ENCODE measurements around the gene MMRN2.
"Not testable (repeated sequence)": the region's sequence is repeated elsewhere in the genome, so short reads cannot be mapped to it uniquely, and the experiment has no call there.

The MMRN2 gene

DNA sequence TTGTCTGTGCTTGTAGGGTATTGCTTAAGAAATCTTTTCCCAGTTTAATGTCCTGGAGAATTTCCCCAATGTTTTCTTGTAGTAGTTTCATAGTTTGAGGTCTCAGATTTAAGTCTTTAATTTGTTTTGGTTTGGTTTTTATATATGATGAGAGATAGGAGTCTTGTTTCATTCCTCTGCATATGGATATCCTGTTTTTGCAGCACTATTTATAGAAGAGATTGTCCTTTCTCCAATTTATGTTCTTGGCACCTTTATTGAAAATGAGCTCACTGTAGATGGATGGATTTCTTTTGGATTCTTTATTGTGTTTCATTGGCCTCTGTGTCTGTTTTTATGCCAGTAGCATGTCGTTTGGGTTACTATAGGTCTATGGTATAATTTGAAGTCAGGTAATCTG lies 31.1 kb upstream of the MMRN2 start:
- ChIA-PET POLR2A (no interaction called here), CTCF (interaction anchor here (1.3 kb wide), 1 partner anchor 14 kb away, joined by 3 read pairs; no protein-coding TSS in a partner anchor)
- DNase-seq (ENCODE audit: extremely low spot score) = no peak
- TF ChIP-seq CTCF (IDR thresholded peaks at IDR 0.05; ENCODE audit: control extremely low read depth, extremely low read depth, low read depth, missing control alignments) = no peak

GRCh38 chr10:86984498-86984897 lies 27.1 kb upstream of the MMRN2 start:
- CTCF ChIA-PET; DNase-seq (ENCODE audit: extremely low spot score); POLR2A ChIA-PET: not testable (repeated sequence)

- no peak for DNase-seq (ENCODE audit: extremely low spot score)
- ChIA-PET POLR2A (no interaction called here), CTCF (interaction anchor here (1.6 kb wide), 1 partner anchor 11 kb away, joined by 3 read pairs; no protein-coding TSS in a partner anchor)
- TF ChIP-seq CTCF (IDR thresholded peaks at IDR 0.05; ENCODE audit: control extremely low read depth, extremely low read depth, low read depth, missing control alignments) = no peak
Measured at GRCh38 chr10:86981716-86982115, 24.3 kb upstream of the MMRN2 start.

DNA sequence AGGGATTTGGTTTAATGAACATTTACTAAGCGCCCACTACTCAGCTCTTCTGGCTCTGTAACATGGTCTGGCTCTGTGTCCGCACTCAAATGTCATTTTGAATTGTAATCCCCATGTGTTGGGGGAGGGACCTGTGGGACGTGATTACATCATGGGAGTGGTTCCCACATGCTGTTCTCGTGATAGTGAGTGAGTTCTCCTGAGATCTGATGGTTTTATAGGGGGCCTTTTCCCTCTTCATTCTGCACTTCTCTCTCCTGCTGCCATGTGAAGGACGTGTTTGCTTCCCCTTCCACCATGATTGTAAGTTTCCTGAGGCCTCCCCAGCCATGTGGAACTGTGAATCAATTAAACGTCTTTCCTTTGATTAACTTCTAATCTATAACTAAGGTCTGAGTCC lies 23.6 kb upstream of the MMRN2 start:
- DNase-seq (ENCODE audit: extremely low spot score); POLR2A ChIA-PET: not testable (repeated sequence)
- CTCF ChIA-PET = interaction anchor here (1.6 to 1.7 kb wide), 2 partner anchors 10 to 11 kb away, joined by 3 to 4 read pairs; no protein-coding TSS in a partner anchor

DNA sequence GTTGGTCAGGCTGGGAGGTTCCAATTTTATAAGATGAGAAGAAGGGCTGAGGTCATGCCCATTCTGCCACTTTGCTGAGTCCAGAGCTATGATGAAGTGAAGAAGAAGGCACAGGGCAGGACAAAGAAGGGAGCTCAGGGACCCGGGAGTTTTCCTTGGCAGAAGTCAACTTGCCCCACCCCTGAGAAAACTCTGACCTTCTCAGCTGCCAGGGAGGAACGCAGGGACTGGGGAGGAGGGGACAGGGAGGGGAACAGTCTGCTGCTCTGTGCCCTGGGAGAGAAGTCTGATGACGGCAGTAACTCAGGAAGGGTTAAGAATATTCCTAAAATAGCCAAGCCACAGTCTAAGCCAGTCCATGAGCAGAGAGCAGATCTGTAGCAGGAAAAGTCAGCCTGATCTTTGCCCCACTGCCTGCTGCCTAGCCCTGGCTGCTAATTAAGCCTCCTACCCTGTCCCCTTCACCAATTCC lies 22.6 kb upstream of the MMRN2 start:
- no peak for DNase-seq (ENCODE audit: extremely low spot score)
- no peak for TF ChIP-seq CTCF (IDR thresholded peaks at IDR 0.05; ENCODE audit: control extremely low read depth, extremely low read depth, low read depth, missing control alignments)
- ChIA-PET CTCF (interaction anchor here (1.0 to 1.7 kb wide), 2 partner anchors 9 to 12 kb away, joined by 3 to 4 read pairs; no protein-coding TSS in a partner anchor), POLR2A (no interaction called here)

DNA sequence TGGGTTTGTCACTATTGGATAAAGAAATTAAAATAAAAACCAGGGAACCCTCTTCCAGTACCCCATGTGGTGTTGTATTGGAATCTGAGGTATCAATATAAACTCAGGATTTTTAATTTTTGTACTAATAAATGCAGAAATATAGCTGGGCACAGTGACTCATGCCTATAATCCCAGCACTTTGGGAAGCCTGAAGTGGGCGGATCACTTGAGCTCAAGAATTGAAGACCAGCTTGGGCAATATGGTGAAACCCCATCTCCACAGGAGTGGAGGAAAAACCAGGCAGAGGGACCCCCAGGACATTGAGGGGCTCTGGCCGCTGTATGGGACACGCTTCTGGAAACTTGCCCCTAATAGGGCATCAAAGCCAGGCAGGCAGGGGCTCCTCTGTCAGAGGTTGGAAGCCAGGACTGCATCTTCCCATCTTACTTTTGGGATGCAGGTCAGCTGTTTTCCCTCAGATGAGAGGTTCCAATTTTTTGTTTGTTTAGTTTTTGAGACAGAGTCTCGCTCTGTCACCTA lies 21.9 kb upstream of the MMRN2 start:
- POLR2A ChIA-PET = no interaction called here
- no peak for TF ChIP-seq CTCF (IDR thresholded peaks at IDR 0.05; ENCODE audit: control extremely low read depth, extremely low read depth, low read depth, missing control alignments)
- DNase-seq (ENCODE audit: extremely low spot score) = no peak
- CTCF ChIA-PET = interaction anchor here (1.0 to 1.7 kb wide), 2 partner anchors 8 to 13 kb away, joined by 3 to 4 read pairs; no protein-coding TSS in a partner anchor

- DNase-seq (ENCODE audit: extremely low spot score); POLR2A ChIA-PET: not testable (repeated sequence)
- CTCF ChIA-PET = interaction anchor here (1.3 kb wide), 1 partner anchor 40 kb away, joined by 3 read pairs; no protein-coding TSS in a partner anchor
Measured at GRCh38 chr10:86978457-86978856, 21.0 kb upstream of the MMRN2 start.

- TF ChIP-seq CTCF (IDR thresholded peaks at IDR 0.05; ENCODE audit: control extremely low read depth, extremely low read depth, low read depth, missing control alignments) = no peak
- POLR2A ChIA-PET = no interaction called here
- CTCF ChIA-PET = interaction anchor here (1.1 to 2.6 kb wide), 2 partner anchors 10 to 16 kb away, joined by 5 to 14 read pairs; no protein-coding TSS in a partner anchor
- DNase-seq (ENCODE audit: extremely low spot score) = no peak
Measured at GRCh38 chr10:86976362-86977056, 19.1 kb upstream of the MMRN2 start.
